K562 (cell line): Measurements from ENCODE around the gene IKBKG. TPM values are rescaled to one million over a fixed set of nuclear protein-coding genes. Genes with fewer than 3 reads are reported as not detected.

Experiments
- ATAC-seq: fragments of 200-7000 bp; cut with Tn5 transposase; 3 replicates; pipeline ENCODE4 v1.9.1; 2020; ENCODE audit warnings: moderate library complexity
- BruUV-seq: library from RNA; stranded (reverse); fragments of 400-500 nt; replicated peaks from 2 replicates; lab custom pipeline; 2021; lab: Mats Ljungman, UMichigan
- CTCF ChIA-PET: fragments of 300-600 bp; formaldehyde crosslinking; extraction: SDS; loops from one replicate; lab custom pipeline; 2021; ENCODE audit warnings: low intra/inter-chr PET ratio; lab: Yijun Ruan, JAX
- POLR2A ChIA-PET: fragments of 300-600, 350-650 bp; sonication (Branson Sonifier 250); formaldehyde crosslinking; extraction: SDS; loops from one replicate; lab custom pipeline; 2021; ENCODE audit warnings: antibody characterized with exemption, inconsistent platforms; lab: Yijun Ruan, JAX
- DNase-seq, 4 experiments: peaks; one replicate each; pipeline versions ENCODE4 v3.0.0 to v3.0.0-alpha.2; 2011 to 2018; ENCODE audit warnings: low spot score in 3 of 4, mixed read lengths in 3 of 4; ENCODE audit errors: extremely low read depth in 1 of 4
- FAIRE-seq: peaks from 2 replicates; lab custom pipeline; 2011; peaks lifted over from hg19 to GRCh38; lab: Jason Lieb, UNC
- H2AFZ ChIP-seq: 2 replicates; pipeline ENCODE4 v1.6.0; 2011; ENCODE audit warnings: low read depth, low read length, control low read depth, inconsistent platforms
- H3K27ac ChIP-seq: fragments of 200-600 bp; 3 replicates; pipeline ENCODE4 v1.8.0; 2011; ENCODE audit warnings: low read depth, mild to moderate bottlenecking, control low read depth, inconsistent platforms, low read length, moderate library complexity, mixed read lengths; ENCODE audit errors: extremely low read depth
- H3K27me3 ChIP-seq, 2 experiments: fragments of 300-600 bp in 1 of 2; 2 replicates in 1 of 2; 3 replicates in 1 of 2; pipeline versions ENCODE4 v1.6.0 to v1.8.0; 2011; ENCODE audit warnings: inconsistent platforms in 2 of 2, low read length in 2 of 2, mild to moderate bottlenecking in 1 of 2, mixed read lengths in 1 of 2, moderate library complexity in 1 of 2; ENCODE audit not compliant: control insufficient read depth in 2 of 2, insufficient read depth in 2 of 2
- H3K36me3 ChIP-seq: fragments of 300-600 bp; 3 replicates; pipeline ENCODE4 v1.8.0; 2011; ENCODE audit warnings: mild to moderate bottlenecking, low read length, inconsistent platforms; ENCODE audit not compliant: control insufficient read depth, insufficient read depth
- H3K4me1 ChIP-seq, 2 experiments: fragments of 200-600 bp in 1 of 2; replicated peaks in 1 of 2; 2 replicates in 1 of 2; 3 replicates in 1 of 2; pipeline versions ENCODE4 v1.5.1 to v1.8.0; 2011; ENCODE audit warnings: inconsistent platforms in 2 of 2, low read length in 2 of 2, mild to moderate bottlenecking in 1 of 2, mixed read lengths in 1 of 2, moderate library complexity in 1 of 2; ENCODE audit not compliant: control insufficient read depth in 2 of 2, insufficient read depth in 2 of 2
- H3K4me2 ChIP-seq: 2 replicates; pipeline ENCODE4 v1.6.1; 2011; ENCODE audit warnings: low read length, control low read depth, inconsistent platforms, mixed read lengths; ENCODE audit not compliant: insufficient read depth
- H3K4me3 ChIP-seq: fragments of 200-600 bp; sonication (generic), shearing (Covaris generic); 2 replicates; pipeline ENCODE4 v1.5.1; 2016; ENCODE audit warnings: control low read depth, inconsistent platforms
- H3K79me2 ChIP-seq: fragments of 200-600 bp; 3 replicates; pipeline ENCODE4 v1.8.0; 2011; ENCODE audit warnings: low read length, inconsistent platforms; ENCODE audit not compliant: control insufficient read depth, insufficient read depth
- H3K9ac ChIP-seq, 2 experiments: 2 replicates each; pipeline versions ENCODE4 v1.6.0 to v1.6.1; 2011; ENCODE audit warnings: low read depth in 2 of 2, low read length in 2 of 2, control low read depth in 1 of 2, inconsistent platforms in 1 of 2, mild to moderate bottlenecking in 1 of 2, mixed read lengths in 1 of 2; ENCODE audit not compliant: insufficient read depth in 1 of 2
- H3K9me1 ChIP-seq: one replicate; pipeline ENCODE4 v1.6.0; 2011; ENCODE audit warnings: inconsistent platforms, mild to moderate bottlenecking, low read length, moderate library complexity; ENCODE audit not compliant: control insufficient read depth, insufficient read depth
- H3K9me3 ChIP-seq: replicated peaks from 2 replicates; pipeline ENCODE4 v1.5.1; 2011; ENCODE audit warnings: low read depth, low read length, inconsistent platforms; ENCODE audit not compliant: control insufficient read depth, insufficient read depth
- H4K20me1 ChIP-seq: replicated peaks from 2 replicates; pipeline ENCODE4 v1.6.1; 2011; ENCODE audit warnings: low read length, inconsistent platforms, mixed read lengths; ENCODE audit not compliant: control insufficient read depth, insufficient read depth
- CEBPG ChIP-seq, 3 experiments: fragments of 200-800 bp in 1 of 3; sonication (Bioruptor generic) in 1 of 3; sonication (generic) in 1 of 3; formaldehyde crosslinking in 1 of 3; IDR thresholded peaks in 2 of 3; conservative IDR thresholded peaks in 1 of 3; 2 replicates each; pipeline versions ENCODE4 v1.6.1 to v1.8.0; 2016 to 2022; ENCODE audit warnings: missing compliant biosample characterization in 2 of 3, missing genetic modification characterization in 2 of 3, mild to moderate bottlenecking in 1 of 3, missing genetic modification reagents in 1 of 3
- E2F6 ChIP-seq, 2 experiments: IDR thresholded peaks; 2 replicates each; pipeline ENCODE4 v1.6.1; 2011; ENCODE audit warnings: borderline replicate concordance in 1 of 2, control low read depth in 1 of 2, low read depth in 1 of 2, low read length in 1 of 2, mild to moderate bottlenecking in 1 of 2, mixed read lengths in 1 of 2, moderate library complexity in 1 of 2; ENCODE audit not compliant: insufficient read depth in 1 of 2, insufficient read length in 1 of 2, poor library complexity in 1 of 2, severe bottlenecking in 1 of 2; ENCODE audit errors: extremely low read depth in 1 of 2
- ETV1 ChIP-seq: fragments of 450-650 bp; conservative IDR thresholded peaks from 2 replicates; pipeline ENCODE4 v1.6.1; 2016; ENCODE audit warnings: missing genetic modification characterization, control low read depth, low read depth, missing compliant biosample characterization
- HOMEZ ChIP-seq: fragments of 250-450 bp; sonication (Bioruptor Pico); IDR thresholded peaks from 2 replicates; pipeline ENCODE4 v1.4.0; 2020; ENCODE audit warnings: mild to moderate bottlenecking, moderate library complexity
- POLR2AphosphoS5 ChIP-seq: IDR thresholded peaks from 2 replicates; pipeline ENCODE4 v1.6.1; 2011; ENCODE audit warnings: mild to moderate bottlenecking, low read depth, low read length, moderate library complexity; ENCODE audit not compliant: control insufficient read depth, insufficient read depth
- U2AF2 ChIP-seq: fragments of 200-400 bp; formaldehyde crosslinking; optimal IDR thresholded peaks from 2 replicates; pipeline ENCODE3; 2017; ENCODE audit warnings: low read depth, mild to moderate bottlenecking, low read length
- XRCC5 ChIP-seq: fragments of 200-400 bp; formaldehyde crosslinking; IDR thresholded peaks from 2 replicates; pipeline ENCODE4 v1.6.1; 2017; ENCODE audit warnings: low read depth, mild to moderate bottlenecking, low read length
- YY1 ChIP-seq, 3 experiments: IDR thresholded peaks; 2 replicates each; pipeline ENCODE4 v1.6.1; 2011; ENCODE audit warnings: low read length in 2 of 3, mild to moderate bottlenecking in 2 of 3, moderate library complexity in 2 of 3, borderline replicate concordance in 1 of 3, control low read depth in 1 of 3, low read depth in 1 of 3; ENCODE audit not compliant: insufficient read depth in 3 of 3, insufficient replicate concordance in 2 of 3, control insufficient read depth in 1 of 3, insufficient read length in 1 of 3; ENCODE audit errors: extremely low read depth in 1 of 3
- WGBS: fragments of 100-300 bp; shearing (Covaris generic); methylation state at CpG from one replicate; pipeline ENCODE4 v1.1.6; 2016; ENCODE audit warnings: low coverage, mixed read lengths; ENCODE audit not compliant: insufficient coverage; ENCODE audit errors: missing lambda C conversion rate; 5-methylcytosine and 5-hydroxymethylcytosine counted together
- in situ Hi-C: fragments of 300-500 bp; cut with MboI; formaldehyde crosslinking; loops from 4 replicates; pipeline ENCODE4 v1.15.0; 2018; ENCODE audit warnings: inconsistent platforms, mixed read lengths
- intact Hi-C: fragments of 100-400 bp; cut with micrococcal nuclease; formaldehyde crosslinking; loops from 2 replicates; pipeline ENCODE4 v1.14.2; 2022
- polyA plus RNA-seq, 8 experiments: library from polyadenylated mRNA; depleted of rRNA in 4 of 8; stranded (reverse) in 5 of 8; unstranded in 3 of 8; fragments of >200 nt; fragmentation: Nextera tagmentation in 2 of 8; fragmentation: Illumina TruSeq in 1 of 8; extraction: Ambion mirVana in 2 of 8; extraction: Trizol in 1 of 8; gene quantifications; 2 replicates each; pipeline versions ENCODE4 v1.2.1 to v1.2.3, GENCODE V29; 2011 to 2014; ENCODE audit warnings: inconsistent platforms in 1 of 8, missing spikeins in 1 of 8
- total RNA-seq, 7 experiments: library from RNA; depleted of rRNA in 6 of 7; stranded (reverse); fragments of >200 nt in 6 of 7; fragmentation: Illumina TruSeq in 2 of 7; extraction: Trizol in 2 of 7; gene quantifications; 2 replicates each; pipeline versions ENCODE4 v1.2.1 to v1.2.3, GENCODE V29; 2011 to 2021; ENCODE audit warnings: low replicate concordance in 1 of 7

The IKBKG gene
- total and polyA plus RNA-seq, 9 of the 15 experiments (the other 6 are each of a cell fraction or from before 2014, with no cell fraction given): 0.68 to 60.0 (median 21.9) TPM

- TF ChIP-seq U2AF2 (no peak), CEBPG (CRISPR knock-in tag; IDR thresholded peaks at IDR 0.05) (no peak), CEBPG (tag; conservative IDR thresholded peaks at IDR 0.05 in 1 of 2, IDR thresholded peaks at IDR 0.05 in 1 of 2) (0 out of 4 replicates have a peak, but pooled peaks of 1 of the 2 experiments have one; percentile 14)
Measured at GRCh38 chrX:154542723-154543424, 4.5 kb upstream of the IKBKG start (continued).

- peak overlapping the region; percentile 95 to 99 for H3K9ac ChIP-seq
- H3K36me3 ChIP-seq: peaks cover 50% of the 10 kb centered on the region
- 36% methylated on average over 12 of the region's 17 CpGs for WGBS
- H3K27me3 ChIP-seq: no peaks in the 10 kb centered on the region
- H3K27ac ChIP-seq: peak overlapping the region; percentile 98
- peaks cover 46 to 56% of the 10 kb centered on the region in 2 experiments for H3K4me1 ChIP-seq
- no TSS peak for BruUV-seq
- H3K4me3 ChIP-seq: peak overlapping the region; percentile 98
- peak overlapping the region; percentile 100 for H3K4me2 ChIP-seq
- intact Hi-C loops (no loop called here), in situ Hi-C loops (loop anchor here (25.0 kb wide), 1 partner anchor 383 kb away; no protein-coding TSS in a partner anchor)
- ATAC-seq (no peak), FAIRE-seq (no peak), DNase-seq (no peak)
- H3K79me2 ChIP-seq: peaks cover 81% of the 10 kb centered on the region
- ChIA-PET POLR2A (interaction anchor here (0.6 to 1.6 kb wide), 5 partner anchors 19 to 195 kb away, joined by 3 to 4 read pairs (median 3); no protein-coding TSS in a partner anchor), CTCF (no interaction called here)
- no peaks in the 10 kb centered on the region for H3K9me1 ChIP-seq
- TF ChIP-seq YY1 (IDR thresholded peaks at IDR 0.05; ENCODE audit: borderline replicate concordance in 1 of 3, control insufficient read depth in 1 of 3, extremely low read depth in 1 of 3, insufficient read depth in 3 of 3, insufficient read length in 1 of 3, insufficient replicate concordance in 2 of 3, low read depth in 1 of 3, low read length in 2 of 3): peak in 1 of 3 experiments; percentile 14
- TF ChIP-seq HOMEZ: no peak
- peak; percentile 2; the same call in 1 of the 2 replicates for TF ChIP-seq POLR2AphosphoS5
- TF ChIP-seq XRCC5: no peak
- peak in 1 of 2 experiments; percentile 5 for TF ChIP-seq E2F6 (IDR thresholded peaks at IDR 0.05; ENCODE audit: borderline replicate concordance in 1 of 2, extremely low read depth in 1 of 2, insufficient read depth in 1 of 2, insufficient read length in 1 of 2, low read depth in 1 of 2, low read length in 1 of 2, poor library complexity in 1 of 2, severe bottlenecking in 1 of 2)
- no peak for TF ChIP-seq ETV1 (tag)
- H2AFZ ChIP-seq: no peak overlapping the region
- 0 out of 2 replicates have a peak, but pooled peaks cover 8% of the 10 kb centered on the region for H4K20me1 ChIP-seq
- no peaks in the 10 kb centered on the region for H3K9me3 ChIP-seq
Measured at GRCh38 chrX:154545673-154546274, 1.6 kb upstream of the IKBKG start.
